HL-60 (cell line): ENCODE data around the gene TGM2.
"Not testable (repeated sequence)": the region's sequence is repeated elsewhere in the genome, so short reads cannot be mapped to it uniquely, and the experiment has no call there.

ENCODE experiments used
- DNase-seq, 2 experiments: peaks; one replicate each; pipeline ENCODE4 v3.0.0-alpha.2; 2010 to 2020; ENCODE audit warnings: low read depth in 1 of 2, low spot score in 1 of 2
- H3K27ac ChIP-seq: fragments of 250-450 bp; sonication (Bioruptor Pico); replicated peaks from 2 replicates; pipeline ENCODE4 v1.5.1; 2020; ENCODE audit warnings: mild to moderate bottlenecking, moderate library complexity
- H3K27me3 ChIP-seq: fragments of 250-450 bp; sonication (Bioruptor Pico); 2 replicates; pipeline ENCODE4 v1.5.1; 2021; ENCODE audit warnings: mild to moderate bottlenecking, moderate library complexity; ENCODE audit not compliant: insufficient read depth, poor library complexity, severe bottlenecking
- H3K4me3 ChIP-seq: replicated peaks from 2 replicates; pipeline ENCODE4 v1.5.1; 2011; ENCODE audit warnings: mild to moderate bottlenecking, control low read depth, low read length; ENCODE audit not compliant: insufficient read depth
- CTCF ChIP-seq: IDR thresholded peaks from one replicate; pipeline ENCODE4 v1.5.1; 2011; ENCODE audit warnings: low read length, control low read depth, inconsistent platforms; ENCODE audit not compliant: insufficient read depth
- GABPA ChIP-seq: IDR thresholded peaks from 2 replicates; pipeline ENCODE4 v1.6.1; 2012; ENCODE audit warnings: low read depth
- POLR2AphosphoS5 ChIP-seq: IDR thresholded peaks from 2 replicates; pipeline ENCODE4 v1.6.1; 2012; ENCODE audit warnings: low read depth
- SPI1 ChIP-seq: IDR thresholded peaks from 2 replicates; pipeline ENCODE4 v1.6.1; 2012; ENCODE audit warnings: low read depth, mild to moderate bottlenecking, borderline replicate concordance
- TF ChIP-seq, protein P1 (sequence below): IDR thresholded peaks from 2 replicates; pipeline ENCODE4 v1.6.1; 2012; ENCODE audit warnings: low read depth; ENCODE audit not compliant: insufficient replicate concordance

Gene TGM2

GRCh38 chr20:38108438-38108985 lies 56.6 kb downstream of the TGM2 start:
- Histone ChIP-seq H3K27me3 (no peaks in the 10 kb centered on the region), H3K27ac (no peak overlapping the region), H3K4me3 (no peak overlapping the region)
- TF ChIP-seq GABPA (no peak), SPI1 (no peak), CTCF (no peak), POLR2AphosphoS5 (no peak)
- TF ChIP-seq, protein P1, sequence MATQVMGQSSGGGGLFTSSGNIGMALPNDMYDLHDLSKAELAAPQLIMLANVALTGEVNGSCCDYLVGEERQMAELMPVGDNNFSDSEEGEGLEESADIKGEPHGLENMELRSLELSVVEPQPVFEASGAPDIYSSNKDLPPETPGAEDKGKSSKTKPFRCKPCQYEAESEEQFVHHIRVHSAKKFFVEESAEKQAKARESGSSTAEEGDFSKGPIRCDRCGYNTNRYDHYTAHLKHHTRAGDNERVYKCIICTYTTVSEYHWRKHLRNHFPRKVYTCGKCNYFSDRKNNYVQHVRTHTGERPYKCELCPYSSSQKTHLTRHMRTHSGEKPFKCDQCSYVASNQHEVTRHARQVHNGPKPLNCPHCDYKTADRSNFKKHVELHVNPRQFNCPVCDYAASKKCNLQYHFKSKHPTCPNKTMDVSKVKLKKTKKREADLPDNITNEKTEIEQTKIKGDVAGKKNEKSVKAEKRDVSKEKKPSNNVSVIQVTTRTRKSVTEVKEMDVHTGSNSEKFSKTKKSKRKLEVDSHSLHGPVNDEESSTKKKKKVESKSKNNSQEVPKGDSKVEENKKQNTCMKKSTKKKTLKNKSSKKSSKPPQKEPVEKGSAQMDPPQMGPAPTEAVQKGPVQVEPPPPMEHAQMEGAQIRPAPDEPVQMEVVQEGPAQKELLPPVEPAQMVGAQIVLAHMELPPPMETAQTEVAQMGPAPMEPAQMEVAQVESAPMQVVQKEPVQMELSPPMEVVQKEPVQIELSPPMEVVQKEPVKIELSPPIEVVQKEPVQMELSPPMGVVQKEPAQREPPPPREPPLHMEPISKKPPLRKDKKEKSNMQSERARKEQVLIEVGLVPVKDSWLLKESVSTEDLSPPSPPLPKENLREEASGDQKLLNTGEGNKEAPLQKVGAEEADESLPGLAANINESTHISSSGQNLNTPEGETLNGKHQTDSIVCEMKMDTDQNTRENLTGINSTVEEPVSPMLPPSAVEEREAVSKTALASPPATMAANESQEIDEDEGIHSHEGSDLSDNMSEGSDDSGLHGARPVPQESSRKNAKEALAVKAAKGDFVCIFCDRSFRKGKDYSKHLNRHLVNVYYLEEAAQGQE, result no peak
- DNase-seq, result no peak

DNA sequence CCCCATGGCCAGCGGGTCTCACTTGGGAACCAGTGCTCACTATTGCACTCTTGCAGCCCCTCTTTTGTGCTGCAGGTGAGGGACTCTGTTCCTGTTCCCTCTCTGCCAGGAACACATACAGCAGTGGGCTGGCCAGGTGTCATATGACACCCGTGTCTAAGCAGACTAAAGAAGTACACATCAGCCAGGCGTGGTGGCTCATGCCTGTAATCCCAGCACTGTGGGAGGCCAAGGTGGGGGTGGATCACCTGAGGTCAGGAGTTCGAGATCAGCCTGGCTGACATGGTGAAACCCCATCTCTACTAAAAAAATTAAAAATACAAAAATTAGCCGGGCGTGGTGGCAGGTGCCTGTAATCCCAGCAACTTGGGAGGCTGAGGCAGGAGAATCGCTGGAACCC lies 57.2 kb downstream of the TGM2 start:
- DNase-seq, H3K27me3 ChIP-seq, H3K27ac ChIP-seq, H3K4me3 ChIP-seq: not testable (repeated sequence)

GRCh38 chr20:38107386-38107785 lies 57.7 kb downstream of the TGM2 start:
- H3K4me3 ChIP-seq, DNase-seq, H3K27ac ChIP-seq, H3K27me3 ChIP-seq: not testable (repeated sequence)

- DNase-seq, result no peak
- TF ChIP-seq, protein P1, result no peak
- TF ChIP-seq CTCF (no peak), SPI1 (no peak), GABPA (no peak)
- no peak overlapping the region for H3K4me3 ChIP-seq
- no peaks in the 10 kb centered on the region for H3K27me3 ChIP-seq
- H3K27ac ChIP-seq, result no peak overlapping the region
These were observed 58.6 kb downstream of the TGM2 start for GRCh38 chr20:38106461-38106860.

- H3K4me3 ChIP-seq, result no peak overlapping the region
- no peak for TF ChIP-seq CTCF
- no peaks in the 10 kb centered on the region for H3K27me3 ChIP-seq
- no peak overlapping the region for H3K27ac ChIP-seq
- DNase-seq, result no peak
These were observed 60.8 kb downstream of the TGM2 start for GRCh38 chr20:38104285-38104684.

GRCh38 chr20:38102206-38102605 lies 62.9 kb downstream of the TGM2 start:
- H3K27ac ChIP-seq, DNase-seq, H3K27me3 ChIP-seq, H3K4me3 ChIP-seq: not testable (repeated sequence)
